Activated CD4-positive, CD25-positive, alpha-beta regulatory T cell (primary cell): ENCODE results near the gene FZD8.

Experiments
- DNase-seq, 4 experiments: peaks; one replicate each; lab custom pipeline; 2025; lab: John Stamatoyannopoulos, UW

FZD8 gene

DNA sequence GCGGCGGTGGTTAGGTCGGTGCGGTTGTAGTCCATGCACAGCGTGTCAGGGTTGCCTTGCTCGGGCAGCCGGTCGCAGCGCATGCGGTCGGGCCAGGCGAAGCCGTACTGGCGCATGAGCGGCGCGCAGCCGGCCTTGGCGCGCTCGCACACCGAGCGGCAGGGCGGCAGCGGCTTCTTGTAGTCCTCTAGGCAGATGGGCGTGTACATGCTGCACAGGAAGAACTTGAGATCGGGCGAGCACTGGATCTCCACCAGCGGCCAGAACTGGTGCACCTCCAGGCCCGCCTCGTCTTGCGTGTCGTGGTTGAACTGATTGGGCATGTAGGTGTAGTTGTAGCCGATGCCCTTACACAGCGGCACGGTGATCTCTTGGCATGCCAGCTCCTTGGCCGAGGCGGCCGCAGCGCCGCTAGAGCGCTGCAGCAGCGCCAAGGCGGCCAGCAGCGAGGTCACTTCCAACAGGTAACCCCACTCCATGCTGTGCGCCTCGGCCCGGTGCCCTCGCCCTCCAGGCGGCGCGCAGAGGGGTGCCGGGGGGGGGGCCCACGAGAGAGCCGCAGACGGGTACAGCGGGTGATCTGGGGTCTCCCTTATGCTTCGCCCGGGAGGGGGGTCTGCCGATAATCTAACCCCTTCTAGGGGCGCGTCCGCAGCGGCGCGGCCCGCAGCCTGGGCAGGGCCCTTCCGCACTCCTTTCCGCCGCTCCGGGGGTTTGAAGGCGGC lies 983 bp downstream of the FZD8 start:
- no peak for DNase-seq

DNA sequence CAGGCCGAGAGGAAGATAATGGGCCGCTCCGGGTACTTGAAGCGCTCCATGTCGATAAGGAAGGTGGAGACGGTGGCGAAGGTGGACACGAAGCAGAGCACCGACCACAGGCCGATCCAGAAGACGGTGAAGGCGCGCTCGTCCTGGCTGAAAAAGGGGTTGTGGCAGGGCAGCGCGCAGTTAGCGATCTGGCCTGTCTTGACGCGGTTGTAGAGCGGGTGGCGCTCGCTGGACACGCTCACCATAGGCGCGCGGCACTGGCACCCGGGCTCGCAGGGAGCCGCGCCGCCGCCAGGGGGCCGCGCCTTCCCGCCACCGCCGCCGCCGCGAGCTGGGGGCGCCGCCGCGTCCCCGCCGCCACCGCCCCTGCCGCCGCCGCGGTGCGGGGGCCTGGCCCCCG lies 1.6 kb downstream of the FZD8 start:
- no peak for DNase-seq

DNA sequence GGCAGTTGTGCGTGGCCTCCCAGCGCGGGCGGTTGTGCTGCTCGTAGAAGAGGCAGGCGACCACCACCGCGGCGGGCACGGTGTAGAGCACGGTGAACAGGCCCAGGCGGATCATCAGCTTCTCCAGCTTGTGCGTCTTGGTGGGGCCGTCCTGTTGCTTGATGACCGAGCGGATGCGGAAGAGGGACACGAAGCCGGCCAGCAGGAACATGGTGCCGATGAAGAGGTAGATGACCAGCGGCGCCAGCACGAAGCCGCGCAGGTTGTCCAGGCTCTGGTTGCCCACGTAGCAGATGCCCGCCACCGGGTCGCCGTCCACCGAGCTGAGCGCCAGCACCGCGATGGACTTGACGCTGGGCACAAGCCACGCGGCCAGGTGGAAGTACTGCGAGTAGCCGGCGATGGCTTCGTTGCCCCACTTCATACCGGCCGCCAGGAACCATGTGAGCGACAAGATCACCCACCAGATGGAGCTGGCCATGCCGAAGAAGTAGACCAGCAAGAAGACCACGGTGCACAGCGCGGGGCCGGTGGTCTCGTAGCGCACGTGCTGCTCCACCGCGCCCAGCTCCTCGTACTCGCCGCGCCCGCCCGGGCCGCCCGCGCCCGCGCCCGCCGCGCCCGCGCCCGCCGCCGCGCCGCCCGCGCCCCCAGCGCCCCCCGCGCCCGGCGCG lies 2.2 kb downstream of the FZD8 start:
- no peak for DNase-seq

DNA sequence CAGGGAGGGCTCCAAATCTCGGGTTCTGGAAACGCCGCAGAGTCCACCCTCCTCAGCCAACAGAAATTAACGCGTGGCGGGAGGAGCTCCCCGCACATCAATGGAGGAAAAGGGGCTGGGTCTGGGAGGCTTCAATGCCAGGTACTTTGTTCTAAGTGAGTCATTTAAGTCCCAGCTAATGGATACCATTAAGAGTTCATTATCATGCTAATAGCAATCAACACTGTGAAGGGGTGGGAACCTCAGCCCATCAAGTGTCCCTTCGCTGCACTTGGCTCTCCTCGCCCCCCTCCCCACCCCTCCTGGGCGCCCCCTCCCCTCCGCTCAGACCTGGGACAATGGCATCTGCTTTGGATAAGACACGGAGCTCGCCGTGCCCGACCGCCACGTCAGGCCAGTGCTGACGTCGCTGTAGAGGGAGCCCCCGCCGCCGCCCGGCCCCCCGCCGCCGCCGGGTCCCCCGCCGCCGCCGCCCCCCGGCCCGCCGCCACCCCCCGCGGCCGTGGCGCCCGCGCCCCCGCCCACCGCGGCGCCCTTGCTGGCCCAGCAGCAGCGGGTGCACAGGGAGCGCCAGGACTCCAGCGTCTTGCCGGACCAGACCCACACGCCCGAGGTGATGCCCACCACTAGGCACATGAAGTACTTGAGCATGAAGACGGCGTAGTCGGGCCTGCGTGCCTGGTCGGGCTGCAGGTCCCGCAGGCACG lies 2.9 kb downstream of the FZD8 start:
- DNase-seq = no peak

DNA sequence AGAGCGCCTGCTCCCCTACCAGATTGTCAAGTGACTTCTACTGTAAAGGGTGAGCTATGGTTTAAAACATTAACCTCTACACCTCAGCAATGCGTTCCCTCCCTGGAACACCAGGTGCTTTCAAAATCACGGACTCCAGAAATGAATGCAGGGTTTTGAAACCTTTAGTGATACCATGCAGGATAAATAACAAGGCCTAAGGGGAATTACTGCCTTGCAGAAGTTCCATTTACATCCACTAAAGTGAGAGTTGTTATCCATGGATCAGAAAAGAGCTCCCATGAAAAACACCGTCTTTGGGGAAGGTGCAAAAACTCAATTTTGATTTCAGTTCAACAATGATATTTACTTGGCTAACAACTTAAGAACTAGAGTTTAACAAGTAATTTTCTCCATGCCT lies 4.0 kb downstream of the FZD8 start:
- DNase-seq = no peak

DNA sequence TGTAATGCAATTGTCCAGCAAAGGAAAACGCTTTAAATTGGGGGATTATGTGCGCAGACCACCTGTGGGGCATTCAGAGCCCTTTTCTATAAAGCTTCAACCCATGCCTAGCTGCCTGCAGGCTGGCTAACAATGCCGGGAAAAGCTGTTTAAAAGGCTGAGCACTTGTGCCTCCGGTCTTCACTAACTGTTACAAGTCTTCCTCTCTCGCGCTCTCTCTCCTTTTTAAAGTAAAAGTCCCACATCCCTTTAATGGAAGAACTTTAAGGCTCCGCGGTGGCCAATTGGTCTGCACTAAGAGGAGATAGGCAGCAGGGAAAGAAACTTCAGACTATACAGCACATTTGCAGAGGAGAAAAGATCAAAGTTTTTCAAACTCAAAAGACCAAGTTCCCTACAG lies 4.6 kb downstream of the FZD8 start:
- DNase-seq = no peak

DNA sequence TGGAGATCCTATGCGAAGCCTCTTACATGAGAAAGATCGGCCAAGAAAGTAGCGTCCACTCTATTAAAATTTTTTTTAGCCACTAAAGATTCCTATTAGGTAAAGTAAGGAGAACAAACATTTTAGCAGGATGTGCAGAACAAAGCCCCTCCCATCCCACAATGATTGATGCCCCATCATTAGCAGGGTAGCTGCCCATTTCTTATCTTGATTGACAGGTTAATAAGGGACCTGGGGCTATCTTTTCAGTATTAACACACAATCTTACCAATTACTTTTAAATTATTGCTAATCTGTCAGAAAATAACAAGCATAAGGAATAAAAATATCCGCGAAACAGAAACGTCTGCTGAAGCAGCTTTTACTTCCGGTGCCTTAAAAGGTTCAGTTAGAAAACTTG lies 5.1 kb downstream of the FZD8 start:
- no peak for DNase-seq

DNA sequence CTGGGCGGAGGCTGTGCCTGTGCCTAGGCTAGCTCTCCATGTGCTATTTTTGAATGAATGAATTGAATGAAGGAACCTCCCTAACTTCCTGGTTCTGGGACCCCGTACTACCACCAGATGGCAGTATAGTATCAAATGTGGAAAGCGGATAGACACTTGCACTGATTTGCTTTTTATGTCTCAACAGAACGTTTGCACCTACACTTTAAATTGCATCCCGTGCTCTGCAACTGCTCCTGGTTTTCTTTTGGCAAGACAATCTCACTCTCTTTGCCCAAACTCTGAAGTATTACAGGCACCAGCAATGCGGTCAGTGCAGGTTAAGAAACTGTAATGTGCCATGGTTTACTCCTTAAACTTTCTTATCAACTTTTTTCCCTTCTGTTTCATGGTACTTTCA lies 6.5 kb downstream of the FZD8 start:
- no peak for DNase-seq

DNA sequence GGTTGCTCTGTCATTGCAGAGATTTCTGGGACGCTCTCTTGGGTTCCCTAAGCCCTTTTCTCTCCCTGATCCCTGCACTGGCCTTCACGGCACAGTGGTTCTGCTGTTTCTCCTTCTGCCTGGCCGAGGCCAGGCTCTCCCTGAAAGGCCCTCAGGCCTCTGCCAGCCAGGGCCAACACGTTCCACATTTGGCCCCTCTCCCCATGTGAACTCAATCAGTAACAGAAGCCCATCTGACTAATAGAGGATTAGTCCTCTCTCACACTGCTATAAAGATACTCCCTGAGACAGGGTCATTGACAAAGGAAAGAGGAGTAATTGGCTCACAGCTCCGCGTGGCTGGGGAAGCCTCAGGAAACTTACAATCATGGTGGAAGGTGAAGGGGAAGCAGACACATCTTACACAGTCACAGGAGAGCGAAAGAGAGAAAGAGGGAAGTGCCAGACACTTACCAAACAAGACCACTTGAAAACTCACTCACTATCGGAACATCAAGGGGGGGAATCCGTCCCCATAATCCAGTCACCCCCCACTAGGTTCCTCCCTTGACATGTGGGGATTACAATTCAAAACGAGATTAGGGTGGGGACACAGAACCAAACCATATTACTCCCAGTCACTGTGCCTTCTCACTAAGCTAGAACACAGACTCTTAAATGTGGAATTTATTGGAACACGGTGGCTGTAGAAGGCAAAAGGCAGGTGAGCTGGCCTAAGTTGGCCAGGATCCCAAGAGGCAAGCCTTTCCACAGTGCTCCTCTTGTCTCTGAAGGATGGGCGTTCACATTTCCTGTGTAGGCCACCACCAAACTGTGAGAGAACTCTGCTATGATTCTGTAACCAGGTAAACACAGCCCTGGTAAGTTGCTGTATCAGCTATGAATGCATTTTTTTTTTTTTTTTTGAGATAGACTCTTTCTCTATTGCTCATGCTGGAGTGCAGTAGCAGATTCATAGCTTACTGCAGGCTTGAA lies 8.8 kb downstream of the FZD8 start:
- DNase-seq = no peak

DNA sequence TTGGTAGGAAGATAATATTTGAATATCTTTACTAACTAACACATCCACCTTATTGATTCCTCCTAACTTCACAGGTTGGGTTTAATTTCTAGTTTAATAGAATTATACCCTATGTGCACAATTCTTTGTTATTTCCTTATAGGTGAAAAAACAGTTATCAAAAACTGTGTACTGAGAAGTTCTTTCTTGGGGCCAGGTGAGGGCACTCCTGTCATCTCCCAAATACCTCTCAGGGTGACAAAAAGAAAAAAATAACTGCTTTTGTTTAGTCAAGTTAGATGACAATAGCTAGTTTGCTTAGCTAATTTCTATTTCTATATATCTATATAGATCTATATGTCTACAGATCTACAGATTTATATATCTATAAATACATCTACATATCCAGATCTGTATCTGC lies 10.1 kb downstream of the FZD8 start:
- no peak for DNase-seq

DNA sequence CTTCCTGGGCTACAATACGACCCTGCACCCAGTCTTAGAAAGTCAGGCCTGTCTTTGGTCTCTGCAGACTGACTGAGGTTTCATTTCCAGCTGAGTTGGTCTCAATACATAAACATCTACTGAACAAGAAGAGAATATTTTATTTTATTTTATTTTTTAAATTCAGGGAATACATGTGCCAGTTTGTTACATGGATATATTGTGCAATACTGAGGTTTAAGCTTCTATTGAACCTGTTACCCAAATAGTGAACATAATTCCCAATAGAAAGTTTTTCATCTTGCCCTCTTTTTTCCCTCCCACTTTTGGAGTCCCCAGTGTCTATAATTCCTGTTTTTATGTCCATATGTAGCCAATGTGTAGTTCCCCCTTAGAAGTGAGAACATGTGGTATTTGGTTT lies 10.7 kb downstream of the FZD8 start:
- DNase-seq = no peak

DNA sequence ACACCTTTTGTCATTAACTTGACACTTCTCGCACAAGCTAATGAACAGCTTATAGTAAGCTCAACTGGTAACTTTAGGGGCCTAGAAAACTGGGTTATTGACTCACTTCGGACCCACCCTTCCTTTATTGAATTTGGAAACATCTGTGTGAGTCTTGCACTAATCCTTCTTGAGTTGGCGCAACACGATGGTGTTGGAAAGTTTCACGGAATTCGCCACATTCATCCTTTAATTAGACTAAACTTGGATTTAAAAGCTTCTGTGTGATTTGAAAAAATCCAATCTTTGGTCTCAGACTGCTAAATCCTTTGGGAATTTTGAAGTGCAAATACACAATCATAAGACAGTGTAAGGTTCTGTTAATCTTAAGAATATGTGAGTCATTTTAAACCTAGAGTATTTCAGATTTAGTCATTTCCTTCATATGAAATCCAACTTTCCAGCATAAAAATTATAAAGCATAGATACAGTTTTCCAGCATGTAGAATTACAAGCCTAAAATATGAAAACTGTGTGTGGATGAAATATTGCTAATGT lies 15.1 kb downstream of the FZD8 start:
- DNase-seq = no peak

DNA sequence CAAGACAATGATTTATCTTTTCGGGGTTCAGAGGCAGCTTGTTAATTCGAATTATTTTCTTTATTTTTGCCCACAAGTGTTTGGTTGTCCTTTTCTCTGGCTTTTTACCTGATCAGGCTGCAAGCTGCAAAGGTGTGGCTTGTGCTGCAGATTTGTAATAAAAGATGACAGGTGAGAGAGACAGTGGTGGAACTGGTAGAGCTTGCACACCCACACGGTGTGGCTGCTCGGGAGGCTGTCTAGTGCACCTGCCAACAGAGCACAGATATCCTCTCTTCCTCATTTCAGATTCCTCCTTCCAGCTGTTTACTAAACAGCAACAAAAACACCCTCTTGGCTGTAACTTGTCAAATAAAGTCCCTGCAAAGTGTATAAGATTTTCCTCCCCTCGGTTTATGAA lies 27.8 kb downstream of the FZD8 start:
- DNase-seq = no peak

DNA sequence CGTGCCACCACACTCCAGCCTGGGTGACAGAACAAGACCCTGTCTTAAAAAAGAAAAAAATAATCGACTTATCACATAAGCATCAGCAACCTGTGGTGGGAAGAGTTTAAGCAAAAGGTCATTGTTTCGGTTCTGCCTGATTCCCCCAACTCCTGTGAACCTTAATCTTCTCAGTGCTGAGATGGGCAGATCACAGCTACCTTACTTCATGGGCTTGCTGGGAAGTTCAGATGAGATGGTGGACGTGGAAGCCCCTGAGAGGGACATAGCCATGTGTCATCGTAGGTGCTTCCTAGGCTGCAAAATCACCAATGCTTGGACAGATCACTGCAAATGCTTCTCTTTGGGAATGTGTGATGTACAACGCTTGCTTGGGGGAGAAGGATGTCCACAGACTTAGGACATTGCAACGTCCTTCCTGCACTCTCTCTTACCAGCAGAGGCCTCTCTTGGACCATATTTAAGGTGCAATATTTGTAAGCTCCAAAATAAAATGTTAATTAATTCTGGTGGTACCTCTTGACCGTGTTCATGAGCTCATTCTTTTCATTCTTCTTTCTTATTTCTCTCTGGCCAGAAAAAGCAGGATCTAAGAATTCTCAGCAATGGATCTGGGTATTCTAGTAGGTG lies 28.4 kb downstream of the FZD8 start:
- no peak for DNase-seq

DNA sequence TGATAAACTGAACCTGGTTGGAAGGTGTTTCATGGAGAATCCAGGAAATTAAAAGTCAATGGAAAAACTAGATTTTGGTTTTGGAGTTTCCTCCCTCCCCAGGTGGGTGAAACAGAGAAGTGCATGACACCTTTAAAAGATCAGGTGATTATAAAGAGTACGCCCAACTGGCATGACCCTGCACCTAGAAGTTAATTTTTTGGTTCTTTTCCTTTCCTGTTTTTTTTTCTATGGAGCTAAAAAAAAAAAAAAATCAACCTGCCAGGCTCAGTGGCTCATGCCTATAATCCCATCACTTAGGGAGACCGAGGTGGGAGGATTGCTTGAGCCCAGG lies 29.0 kb downstream of the FZD8 start:
- DNase-seq = no peak

DNA sequence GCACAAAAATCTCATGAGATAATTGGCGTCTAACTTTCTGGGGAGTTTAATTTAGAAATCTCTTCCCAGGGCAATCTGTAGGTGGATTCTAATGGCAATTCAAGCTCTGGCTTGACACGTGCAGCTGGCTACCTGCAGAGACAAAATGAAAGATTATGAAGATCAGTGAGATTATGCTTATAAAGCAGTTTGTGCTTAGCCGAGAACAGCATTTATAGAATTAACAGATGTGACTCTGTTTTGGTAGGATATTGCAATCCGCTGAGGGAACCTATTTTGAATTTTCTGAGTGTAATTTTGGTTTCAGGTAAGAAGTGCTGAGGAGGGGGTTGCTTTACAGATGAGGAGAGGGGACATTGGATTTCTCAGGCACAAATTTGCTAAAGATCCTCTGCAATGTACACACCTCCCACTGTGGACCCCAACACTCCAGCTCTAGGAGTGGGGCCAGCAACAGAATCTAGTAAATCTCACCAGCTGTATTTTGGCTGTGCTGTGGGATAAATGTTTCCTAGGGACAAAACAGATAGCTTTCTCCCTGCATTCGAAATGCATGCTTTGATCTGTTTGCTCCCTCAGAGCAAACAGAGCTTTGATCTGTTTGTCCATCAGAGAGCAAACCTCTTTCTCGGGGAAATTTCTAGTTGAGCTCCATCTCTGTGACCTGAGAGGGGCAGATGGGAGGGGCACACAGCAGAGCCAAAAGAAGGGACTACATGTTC lies 29.6 kb downstream of the FZD8 start:
- DNase-seq = no peak

DNA sequence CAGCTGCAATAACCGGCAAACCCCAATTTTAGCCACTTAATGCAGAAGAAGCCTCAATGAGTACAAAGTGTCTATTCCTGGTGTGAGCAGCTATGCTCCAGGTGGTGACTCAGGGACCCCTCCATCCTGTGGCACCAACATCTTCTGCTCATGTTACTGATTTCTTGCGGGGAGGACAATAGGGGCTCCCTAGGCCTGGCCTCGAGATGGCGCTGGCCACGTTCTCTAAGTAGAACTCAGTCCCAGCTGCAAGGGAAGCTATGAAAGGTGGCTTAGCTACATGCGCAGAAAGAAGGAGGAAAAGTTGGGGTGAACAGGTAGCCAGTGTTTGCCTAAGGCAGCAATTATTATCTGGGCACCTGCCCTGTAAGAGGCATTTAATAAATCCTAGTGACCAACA lies 30.3 kb downstream of the FZD8 start:
- no peak for DNase-seq

DNA sequence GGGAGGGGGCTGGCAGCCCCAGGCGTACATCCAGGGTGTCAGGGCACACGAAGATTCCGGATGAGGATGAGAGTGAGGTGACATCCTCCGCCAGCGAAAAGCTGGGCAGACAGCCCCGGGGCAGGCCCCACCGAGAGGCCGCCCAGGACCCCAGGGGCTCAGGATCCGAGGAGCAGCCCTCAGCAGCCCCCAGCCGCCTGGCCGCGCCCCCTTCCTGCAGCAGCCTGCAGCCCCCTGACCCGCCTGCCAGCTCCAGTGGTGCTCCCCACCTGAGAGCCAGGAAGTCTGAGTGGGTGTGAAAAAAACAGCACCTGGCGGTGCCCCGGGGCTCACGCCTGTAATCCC lies 33.8 kb downstream of the FZD8 start:
- DNase-seq = no peak

DNA sequence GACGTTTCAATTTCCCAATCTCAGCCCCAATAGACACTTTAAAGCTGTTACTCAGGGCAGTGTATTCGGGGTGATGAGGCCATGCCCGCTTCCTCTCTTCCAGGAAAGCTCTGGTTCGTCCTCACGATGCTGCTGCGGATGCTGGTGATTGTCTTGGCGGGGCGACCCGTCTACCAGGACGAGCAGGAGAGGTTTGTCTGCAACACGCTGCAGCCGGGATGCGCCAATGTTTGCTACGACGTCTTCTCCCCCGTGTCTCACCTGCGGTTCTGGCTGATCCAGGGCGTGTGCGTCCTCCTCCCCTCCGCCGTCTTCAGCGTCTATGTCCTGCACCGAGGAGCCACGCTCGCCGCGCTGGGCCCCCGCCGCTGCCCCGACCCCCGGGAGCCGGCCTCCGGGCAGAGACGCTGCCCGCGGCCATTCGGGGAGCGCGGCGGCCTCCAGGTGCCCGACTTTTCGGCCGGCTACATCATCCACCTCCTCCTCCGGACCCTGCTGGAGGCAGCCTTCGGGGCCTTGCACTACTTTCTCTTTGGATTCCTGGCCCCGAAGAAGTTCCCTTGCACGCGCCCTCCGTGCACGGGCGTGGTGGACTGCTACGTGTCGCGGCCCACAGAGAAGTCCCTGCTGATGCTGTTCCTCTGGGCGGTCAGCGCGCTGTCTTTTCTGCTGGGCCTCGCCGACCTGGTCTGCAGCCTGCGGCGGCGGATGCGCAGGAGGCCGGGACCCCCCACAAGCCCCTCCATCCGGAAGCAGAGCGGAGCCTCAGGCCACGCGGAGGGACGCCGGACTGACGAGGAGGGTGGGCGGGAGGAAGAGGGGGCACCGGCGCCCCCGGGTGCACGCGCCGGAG lies 34.4 kb downstream of the FZD8 start:
- no peak for DNase-seq

DNA sequence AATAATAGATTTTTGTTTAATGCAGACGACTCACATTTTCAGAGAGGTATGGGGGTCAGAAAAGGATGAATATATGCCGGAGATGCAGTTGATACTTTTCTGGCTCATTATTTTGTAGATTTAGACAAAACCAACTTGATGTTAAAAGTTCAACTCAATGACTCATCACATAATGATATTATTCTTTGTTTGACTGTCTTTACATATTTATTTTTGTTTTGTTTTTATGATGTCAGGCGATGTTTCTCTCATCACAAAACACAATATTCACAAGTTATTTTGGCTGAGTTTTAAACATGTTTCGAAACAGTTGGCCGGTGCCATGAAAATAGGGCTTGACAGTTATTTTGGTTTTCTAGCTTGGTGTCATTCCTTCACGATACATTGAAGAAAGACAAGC lies 35.7 kb downstream of the FZD8 start:
- no peak for DNase-seq
